ENCODE results near the gene SYNPO. TPM values are rescaled to one million over a fixed set of nuclear protein-coding genes. Genes with fewer than 3 reads are reported as not detected.

Gene SYNPO
- total RNA-seq, 4 donors from 2014 or later, result 419 to 569 (median 539) TPM

- DNase-seq (no peak), ATAC-seq (no peak)
- Histone ChIP-seq H3K36me3 (no peaks in the 10 kb centered on the region), H3K4me1 (peaks cover 55 to 65% of the 10 kb centered on the region in 2 donors), H3K27ac (peak overlapping the region; percentile 96 to 100 (median 100)), H3K9me3 (no peaks in the 10 kb centered on the region), H3K27me3 (no peaks in the 10 kb centered on the region), H3K4me3 (peak overlapping the region; percentile 79 to 99 (median 87))
- intact Hi-C loops (cut with DNase I; ENCODE audit: low total_unique reads) (no loop called here), in situ Hi-C loops (cut with MboI; ENCODE audit: low sequenced_read_pairs in 4 of 4) (no loop called here)
- TF ChIP-seq POLR2A (IDR thresholded peaks at IDR 0.05), result no peak
- TF ChIP-seq CTCF (IDR thresholded peaks at IDR 0.05 in 4 of 5, conservative IDR thresholded peaks at IDR 0.05 in 1 of 5), result no peak
Measured at GRCh38 chr5:150625831-150626746, 14.4 kb upstream of the SYNPO start.

DNA sequence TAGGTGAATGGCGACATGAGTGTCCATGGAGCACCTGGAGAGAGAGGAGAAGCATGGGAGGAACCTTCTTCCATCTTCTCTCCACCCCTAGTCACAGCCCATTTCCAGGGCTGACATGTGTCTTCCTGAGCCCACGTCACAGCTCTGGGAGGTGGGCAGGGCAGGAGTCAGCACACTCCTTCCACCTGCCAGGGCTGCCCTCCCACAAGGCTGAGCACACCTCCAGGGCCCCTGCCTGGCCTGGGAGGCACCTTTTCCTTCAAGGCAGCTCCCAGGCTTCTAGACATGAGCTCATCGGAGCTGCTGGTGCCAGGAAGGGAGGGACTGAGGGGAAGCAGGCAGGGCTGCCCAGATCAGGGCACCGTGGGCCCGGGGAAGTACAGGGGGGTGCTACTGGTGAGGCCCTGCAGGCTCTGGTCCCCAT, 13.6 kb upstream of the SYNPO start:
- peak overlapping the region; percentile 79 to 99 (median 87) for H3K4me3 ChIP-seq
- in situ Hi-C loops (cut with MboI; ENCODE audit: low sequenced_read_pairs in 4 of 4) (no loop called here), intact Hi-C loops (cut with DNase I; ENCODE audit: low total_unique reads) (no loop called here)
- no peak for TF ChIP-seq CTCF (IDR thresholded peaks at IDR 0.05 in 4 of 5, conservative IDR thresholded peaks at IDR 0.05 in 1 of 5)
- peak; percentile 54 to 65 for TF ChIP-seq POLR2A (IDR thresholded peaks at IDR 0.05)
- no peaks in the 10 kb centered on the region for H3K36me3 ChIP-seq
- DNase-seq (peak in 1 of 2 donors; percentile 69), ATAC-seq (peak in 1 of 2 donors; percentile 10)
- H3K27me3 ChIP-seq, result no peaks in the 10 kb centered on the region
- peak overlapping the region; percentile 96 to 100 (median 100) for H3K27ac ChIP-seq
- H3K9me3 ChIP-seq, result no peaks in the 10 kb centered on the region
- peaks cover 62 to 72% of the 10 kb centered on the region in 2 donors for H3K4me1 ChIP-seq

- Histone ChIP-seq H3K36me3 (no peaks in the 10 kb centered on the region), H3K27ac (peak overlapping the region; percentile 96 to 100 (median 100)), H3K4me1 (peaks cover 72 to 82% of the 10 kb centered on the region in 2 donors), H3K9me3 (no peaks in the 10 kb centered on the region), H3K27me3 (no peaks in the 10 kb centered on the region), H3K4me3 (peak overlapping the region in 2 of 4 donors; percentile 92 to 99)
- in situ Hi-C loops (cut with MboI; ENCODE audit: low sequenced_read_pairs in 4 of 4) (no loop called here), intact Hi-C loops (cut with DNase I; ENCODE audit: low total_unique reads) (no loop called here)
- TF ChIP-seq POLR2A (IDR thresholded peaks at IDR 0.05), result no peak
- TF ChIP-seq CTCF (IDR thresholded peaks at IDR 0.05 in 4 of 5, conservative IDR thresholded peaks at IDR 0.05 in 1 of 5), result no peak
- DNase-seq (no peak), ATAC-seq (no peak)
Measured at GRCh38 chr5:150627731-150628545, 12.5 kb upstream of the SYNPO start.

DNA sequence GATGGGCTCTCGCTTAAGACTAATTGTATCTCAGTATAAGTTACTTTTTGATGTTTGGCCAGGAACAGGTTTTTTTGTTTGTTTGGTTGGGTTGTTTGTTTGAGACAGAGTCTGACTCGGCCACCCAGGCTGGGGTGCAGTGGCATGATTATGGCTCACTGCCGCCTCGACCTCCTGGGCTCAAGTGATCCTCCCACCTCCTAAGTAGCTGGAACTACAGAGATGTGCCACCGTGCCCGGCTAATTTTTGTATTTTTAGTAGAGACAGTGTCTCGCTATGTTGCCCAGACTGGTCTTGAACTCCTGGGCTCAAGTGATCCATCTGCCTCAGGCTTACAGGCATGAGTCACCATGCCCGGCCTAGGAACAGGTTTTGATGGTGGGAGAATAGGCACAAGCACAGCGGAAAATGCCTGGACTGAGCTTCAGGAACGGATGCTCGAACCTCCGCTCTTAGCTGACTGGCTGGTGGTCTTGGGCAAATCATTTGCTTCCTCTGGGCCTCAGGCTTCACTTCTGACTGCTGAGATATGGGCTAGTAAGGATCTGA, 11.4 kb upstream of the SYNPO start:
- DNase-seq, result no peak

More for the DNA sequence above, 11.4 kb upstream of the SYNPO start:
- in situ Hi-C loops (cut with MboI; ENCODE audit: low sequenced_read_pairs in 4 of 4), result no loop called here
- no peaks in the 10 kb centered on the region for H3K9me3 ChIP-seq
- H3K4me3 ChIP-seq, result peak overlapping the region in 1 of 4 donors; percentile 17
- ATAC-seq, result no peak
- no peak for TF ChIP-seq CTCF (IDR thresholded peaks at IDR 0.05 in 4 of 5, conservative IDR thresholded peaks at IDR 0.05 in 1 of 5)
- no peak for TF ChIP-seq POLR2A (IDR thresholded peaks at IDR 0.05)
- H3K4me1 ChIP-seq, result peaks cover 77 to 85% of the 10 kb centered on the region in 2 donors
- H3K36me3 ChIP-seq, result no peaks in the 10 kb centered on the region
- H3K27me3 ChIP-seq, result no peaks in the 10 kb centered on the region
- intact Hi-C loops (cut with DNase I; ENCODE audit: low total_unique reads), result no loop called here
- H3K27ac ChIP-seq, result peak overlapping the region; percentile 96 to 100 (median 100)
